Measurements from ENCODE around the gene MAN1A1.

The MAN1A1 gene

GRCh38 chr6:119328892-119329793, 20.4 kb downstream of the MAN1A1 start:
- Histone ChIP-seq H3K36me3 (ENCODE audit: insufficient read depth) (no peaks in the 10 kb centered on the region), H4K20me1 (ENCODE audit: insufficient read depth) (no peaks in the 10 kb centered on the region)

GRCh38 chr6:119328254-119328653, 21.3 kb downstream of the MAN1A1 start:
- peaks cover 31% of the 10 kb centered on the region; the same call in 1 of the 2 replicates for H3K79me2 ChIP-seq (ENCODE audit: insufficient read depth, low read depth)
- no peaks in the 10 kb centered on the region for H4K20me1 ChIP-seq (ENCODE audit: insufficient read depth)
- no peak overlapping the region for H2AFZ ChIP-seq (ENCODE audit: low read depth)
- no peak overlapping the region for H3K9ac ChIP-seq
- TF ChIP-seq CTCF (conservative IDR thresholded peaks at IDR 0.05; ENCODE audit: low read depth, low read length), result no peak
- H3K4me1 ChIP-seq (ENCODE audit: low read depth, poor library complexity, severe bottlenecking), result peaks cover 9% of the 10 kb centered on the region
- H3K4me2 ChIP-seq, result no peak overlapping the region; the same call in 1 of the 2 replicates
- no peak overlapping the region for H3K4me3 ChIP-seq (IDR thresholded peaks at IDR 0.05; ENCODE audit: insufficient read depth, low read depth, low read length)
- H3K27ac ChIP-seq, result no peak overlapping the region
- no peaks in the 10 kb centered on the region for H3K36me3 ChIP-seq (ENCODE audit: insufficient read depth)
- no peaks in the 10 kb centered on the region for H3K27me3 ChIP-seq (ENCODE audit: insufficient read depth, low read depth)

More at GRCh38 chr6:119328892-119329793, 20.4 kb downstream of the MAN1A1 start:
- Histone ChIP-seq H3K79me2 (ENCODE audit: insufficient read depth, low read depth) (peaks cover 29% of the 10 kb centered on the region; the same call in 1 of the 2 replicates), H3K4me1 (ENCODE audit: low read depth, poor library complexity, severe bottlenecking) (peaks cover 9% of the 10 kb centered on the region), H3K4me2 (no peak overlapping the region), H2AFZ (ENCODE audit: low read depth) (no peak overlapping the region), H3K4me3 (IDR thresholded peaks at IDR 0.05; ENCODE audit: insufficient read depth, low read depth, low read length) (no peak overlapping the region), H3K27ac (no peak overlapping the region), H3K27me3 (ENCODE audit: insufficient read depth, low read depth) (no peaks in the 10 kb centered on the region), H3K9ac (no peak overlapping the region)
- no peak for TF ChIP-seq CTCF (conservative IDR thresholded peaks at IDR 0.05; ENCODE audit: low read depth, low read length)

- no peak overlapping the region for H3K4me2 ChIP-seq
- no peak overlapping the region for H2AFZ ChIP-seq (ENCODE audit: low read depth)
- no peak overlapping the region for H3K27ac ChIP-seq
- H3K4me1 ChIP-seq (ENCODE audit: low read depth, poor library complexity, severe bottlenecking), result peaks cover 9% of the 10 kb centered on the region
- peaks cover 33% of the 10 kb centered on the region; the same call in 1 of the 2 replicates for H3K79me2 ChIP-seq (ENCODE audit: insufficient read depth, low read depth)
- TF ChIP-seq CTCF (conservative IDR thresholded peaks at IDR 0.05; ENCODE audit: low read depth, low read length), result no peak
- H3K27me3 ChIP-seq (ENCODE audit: insufficient read depth, low read depth), result no peaks in the 10 kb centered on the region
- no peaks in the 10 kb centered on the region for H4K20me1 ChIP-seq (ENCODE audit: insufficient read depth)
- no peak overlapping the region for H3K9ac ChIP-seq
- no peaks in the 10 kb centered on the region for H3K36me3 ChIP-seq (ENCODE audit: insufficient read depth)
- no peak overlapping the region for H3K4me3 ChIP-seq (IDR thresholded peaks at IDR 0.05; ENCODE audit: insufficient read depth, low read depth, low read length)
Observed at GRCh38 chr6:119327810-119328209, 21.8 kb downstream of the MAN1A1 start.

- no peaks in the 10 kb centered on the region for H4K20me1 ChIP-seq (ENCODE audit: insufficient read depth)
- H3K9ac ChIP-seq, result no peak overlapping the region
- H3K27me3 ChIP-seq (ENCODE audit: insufficient read depth, low read depth), result no peaks in the 10 kb centered on the region
- no peaks in the 10 kb centered on the region for H3K36me3 ChIP-seq (ENCODE audit: insufficient read depth)
- no peak overlapping the region for H3K27ac ChIP-seq
- H3K79me2 ChIP-seq (ENCODE audit: insufficient read depth, low read depth), result peaks cover 22% of the 10 kb centered on the region; the same call in 1 of the 2 replicates
- no peak for TF ChIP-seq CTCF (conservative IDR thresholded peaks at IDR 0.05; ENCODE audit: low read depth, low read length)
- H3K4me3 ChIP-seq (IDR thresholded peaks at IDR 0.05; ENCODE audit: insufficient read depth, low read depth, low read length), result no peak overlapping the region
- H3K4me2 ChIP-seq, result no peak overlapping the region
- H2AFZ ChIP-seq (ENCODE audit: low read depth), result no peak overlapping the region
- peaks cover 9% of the 10 kb centered on the region for H3K4me1 ChIP-seq (ENCODE audit: low read depth, poor library complexity, severe bottlenecking)
Observed at GRCh38 chr6:119326291-119327005, 23.1 kb downstream of the MAN1A1 start.
